ENCODE results near the gene SYCN.

The SYCN gene

GRCh38 chr19:39169143-39169810 lies 34.8 kb downstream of the SYCN start:
- DNase-seq: no peak

DNA sequence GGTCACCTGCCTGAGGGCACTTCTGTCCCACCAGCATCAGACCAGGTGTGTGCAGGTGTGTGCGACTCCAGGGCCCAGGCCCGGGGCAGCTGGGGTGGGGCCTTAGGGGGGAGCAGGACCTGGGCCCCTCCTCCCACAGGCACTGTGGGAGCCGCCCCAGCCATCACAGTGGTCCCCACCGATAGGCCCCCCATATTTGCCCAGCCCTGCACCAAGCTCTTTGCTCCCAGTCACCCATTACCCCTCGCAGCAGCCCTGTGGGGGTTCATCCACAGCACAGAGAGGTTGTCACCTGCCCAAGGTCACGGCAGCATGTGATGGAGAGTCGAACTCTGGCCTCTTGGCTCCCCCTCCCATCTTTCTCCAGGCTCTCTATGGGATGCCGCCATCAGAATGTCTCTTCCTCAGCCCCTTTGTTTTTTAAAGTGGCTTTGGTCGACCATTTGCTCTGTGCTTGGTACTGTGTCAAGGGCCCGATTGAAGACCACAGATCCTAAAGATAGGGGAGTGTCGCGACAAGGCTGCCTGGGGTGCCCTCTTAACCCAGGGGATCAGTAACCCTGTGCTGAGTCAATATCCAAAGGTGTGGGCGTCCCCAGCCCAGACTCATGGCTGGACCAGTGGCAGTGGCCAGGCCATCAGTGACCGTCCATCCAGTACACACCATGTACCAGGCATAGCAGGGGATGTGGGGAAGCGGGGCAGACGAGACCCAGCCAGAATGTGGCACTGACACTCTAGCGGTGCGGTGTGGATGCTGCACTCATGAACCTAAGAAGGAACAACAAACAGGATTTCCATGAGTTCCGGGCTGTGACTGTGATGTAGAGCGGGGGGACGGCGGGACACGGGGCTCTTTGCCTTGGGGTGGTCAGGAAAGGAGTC lies 35.6 kb downstream of the SYCN start:
- DNase-seq: no peak

DNA sequence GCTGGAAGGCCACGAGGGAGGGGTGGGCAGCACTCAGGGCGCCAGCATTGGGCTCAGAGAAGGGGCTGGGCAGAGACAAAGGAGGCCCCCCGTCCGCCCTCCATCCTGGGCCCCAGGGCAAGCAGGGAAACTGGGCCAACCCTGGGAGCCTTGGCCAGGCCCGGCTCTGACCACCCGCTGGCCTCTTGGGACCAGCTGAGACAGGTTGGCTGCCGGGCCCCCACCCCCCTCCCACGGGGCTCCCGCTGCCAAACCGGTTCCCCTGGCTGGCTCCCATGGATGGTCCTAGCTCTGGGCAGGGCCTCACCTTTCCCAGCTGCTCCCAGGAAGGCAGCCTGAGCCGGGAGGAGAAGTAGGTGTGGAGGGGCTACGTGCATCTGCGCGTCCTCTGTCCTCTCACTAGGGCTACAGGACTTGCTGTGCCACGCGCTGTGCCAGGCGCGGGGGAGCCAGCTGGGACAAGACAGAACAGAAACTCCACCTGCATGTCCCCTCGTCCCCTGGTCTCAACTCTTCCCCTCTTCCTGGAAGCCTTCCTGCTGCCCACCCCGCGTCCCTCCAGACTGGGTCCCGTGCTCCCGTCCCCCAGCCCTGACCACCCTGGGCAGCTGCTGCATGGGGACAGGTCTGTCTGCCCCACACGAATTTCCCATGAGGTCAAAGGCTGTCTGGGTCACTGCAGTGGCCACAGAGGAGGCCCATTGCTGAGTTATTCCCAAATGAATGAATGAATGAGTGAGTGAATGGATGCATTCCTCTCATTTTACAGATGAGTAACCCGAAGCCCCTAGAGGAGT lies 36.4 kb downstream of the SYCN start:
- DNase-seq: no peak

GRCh38 chr19:39166571-39167391 lies 37.3 kb downstream of the SYCN start:
- DNase-seq: peak; percentile 69

DNA sequence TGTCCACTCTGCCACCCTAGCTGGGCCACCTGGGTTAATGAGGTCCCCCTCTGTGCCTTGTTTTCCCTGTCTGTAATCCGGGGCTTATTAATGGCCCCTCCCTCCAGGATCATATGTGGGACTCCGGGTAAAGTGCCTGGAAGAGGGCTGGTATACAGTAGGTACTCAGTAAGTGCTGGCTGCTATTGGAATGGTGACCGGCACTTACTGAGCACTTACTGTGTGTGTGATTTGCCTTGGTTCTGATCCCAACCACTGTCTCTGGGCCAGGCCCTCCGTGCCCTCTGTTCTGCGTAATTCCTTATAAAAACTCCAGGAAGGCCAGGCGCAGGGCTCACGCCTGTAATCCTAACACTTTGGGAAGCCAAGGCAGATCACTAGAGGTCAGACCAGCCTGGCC lies 38.2 kb downstream of the SYCN start:
- no peak for DNase-seq

- DNase-seq: no peak
Observed at GRCh38 chr19:39164289-39164688, 39.8 kb downstream of the SYCN start.

DNA sequence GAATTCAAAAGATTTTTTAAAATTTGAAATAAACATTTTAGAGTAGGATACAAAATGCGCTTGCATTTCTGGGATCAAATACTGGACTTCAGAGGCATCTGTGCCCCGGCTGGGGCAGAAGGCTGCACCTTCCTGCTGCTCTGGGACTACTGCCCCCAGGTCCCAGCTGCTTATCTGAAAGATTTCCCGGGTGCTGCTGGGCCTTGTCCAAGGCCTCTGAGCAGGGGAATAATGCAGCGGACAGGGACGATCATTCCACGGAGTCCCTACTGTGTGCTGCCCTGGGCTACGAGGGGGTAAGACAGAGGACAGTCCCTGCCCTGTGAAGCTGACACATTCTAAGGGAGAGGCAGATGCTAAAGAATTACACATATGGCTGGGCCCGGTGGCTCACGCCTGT lies 40.4 kb downstream of the SYCN start:
- no peak for DNase-seq

DNA sequence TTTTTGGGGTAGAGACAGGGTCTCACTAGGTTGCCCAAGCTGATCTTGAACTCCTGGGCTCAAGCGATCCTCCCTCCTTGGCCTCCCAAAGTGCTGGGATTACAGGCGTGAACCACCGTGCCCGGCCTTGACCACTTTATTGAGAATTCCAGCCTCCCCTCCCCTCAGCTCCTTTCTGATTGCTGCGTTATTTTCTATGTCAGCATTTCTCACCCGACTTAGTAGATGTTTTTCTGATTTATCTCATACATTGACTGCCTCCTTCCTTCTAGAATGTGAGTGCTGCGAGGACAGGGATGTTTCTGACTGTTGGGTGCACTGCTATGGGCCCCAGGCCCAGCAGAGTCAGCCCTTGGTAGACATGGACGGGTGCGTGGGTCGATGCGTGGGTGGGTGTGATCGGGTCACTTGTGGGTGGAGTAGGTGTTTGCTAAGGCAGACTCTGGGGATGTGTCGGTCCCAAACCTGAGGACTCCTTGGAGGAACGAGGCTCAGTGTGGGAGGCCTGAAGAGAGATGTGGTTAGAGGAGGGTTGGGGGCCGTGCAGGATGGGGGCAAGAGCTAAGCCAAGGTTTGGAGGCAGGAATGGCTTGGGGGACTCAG lies 41.5 kb downstream of the SYCN start:
- DNase-seq: no peak

DNA sequence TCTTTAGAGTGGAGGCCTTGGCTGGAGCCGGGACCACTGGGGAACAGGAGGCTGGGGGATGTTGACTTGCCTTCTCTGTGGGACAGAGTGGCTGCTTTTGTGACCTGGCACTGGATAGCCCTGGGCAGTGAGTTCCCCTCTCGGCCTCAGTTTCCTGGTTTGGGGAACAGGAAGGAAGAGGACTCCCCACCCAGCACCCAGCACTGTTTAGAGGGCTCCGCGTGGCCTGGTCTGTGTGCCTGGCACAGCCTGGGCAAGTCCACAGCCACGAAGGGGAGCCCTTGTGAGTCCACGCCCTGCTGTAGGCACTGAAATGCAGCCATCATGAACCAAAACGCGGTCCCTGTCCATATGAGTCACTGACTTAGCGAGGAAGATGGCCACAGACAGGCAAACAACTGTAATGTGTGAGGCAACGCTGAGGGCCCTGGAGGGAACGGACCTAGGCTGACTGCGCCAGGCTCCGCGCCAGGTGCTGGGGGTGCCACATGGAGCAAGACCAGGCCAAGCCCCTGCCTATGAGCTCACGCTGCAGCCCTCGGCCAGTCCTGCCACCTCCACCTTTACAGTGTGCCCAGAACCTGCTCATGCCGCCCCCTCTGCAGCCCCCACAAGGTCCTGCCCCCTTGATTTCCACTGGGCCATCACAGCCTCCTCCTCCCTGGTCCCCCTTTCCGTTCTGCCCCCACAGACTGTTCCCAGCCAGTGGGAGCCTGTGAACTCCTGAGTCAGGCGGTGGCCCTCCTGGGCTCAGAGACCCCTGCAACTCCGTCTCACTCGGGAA lies 43.0 kb downstream of the SYCN start:
- no peak for DNase-seq

DNA sequence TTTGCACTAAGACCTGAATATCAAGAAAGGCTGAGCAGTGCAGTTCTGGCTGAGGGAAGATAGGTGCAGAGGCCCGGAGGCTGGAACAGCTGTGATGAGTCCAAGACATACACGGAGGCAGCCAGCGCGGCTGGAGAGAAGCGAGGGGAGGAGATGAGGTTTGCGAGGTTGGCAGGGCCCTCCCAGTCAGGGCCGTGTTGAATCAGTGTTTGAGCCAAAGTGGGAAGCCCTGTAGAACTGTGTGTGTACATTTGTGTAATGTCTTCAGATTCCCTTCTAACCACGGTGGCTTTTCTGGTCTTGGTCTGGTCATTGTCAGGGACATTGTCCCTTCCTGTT lies 43.6 kb downstream of the SYCN start:
- DNase-seq: peak; percentile 89

DNA sequence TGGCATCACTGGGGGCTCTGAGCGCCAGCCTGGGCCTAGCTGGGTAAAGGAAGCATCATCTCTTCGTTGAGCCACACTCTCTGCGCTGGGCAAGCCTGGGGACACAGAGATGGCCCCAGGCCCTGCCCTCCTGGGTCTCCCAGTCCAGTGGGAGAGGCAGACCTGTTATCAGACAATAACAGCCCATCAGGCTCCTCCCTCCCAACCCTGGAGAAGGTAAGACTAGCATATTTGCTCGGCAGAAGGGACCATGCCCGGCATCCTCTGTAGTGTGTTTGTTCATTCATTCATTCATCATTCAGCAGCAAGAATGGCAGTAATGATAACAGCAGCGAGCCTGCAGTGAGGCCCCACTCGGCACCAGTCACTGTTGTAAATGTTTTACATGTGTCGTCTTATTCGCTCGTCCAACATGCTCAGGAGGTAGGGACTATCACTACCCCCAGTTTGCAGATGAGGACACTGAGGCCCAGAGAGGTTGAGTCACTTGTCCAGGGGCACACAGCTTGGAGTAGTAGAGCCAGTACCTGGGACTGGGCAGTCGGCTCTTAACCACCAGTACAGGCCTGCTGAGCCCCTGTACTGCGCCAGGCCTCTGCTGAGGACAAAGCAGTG lies 45.3 kb downstream of the SYCN start:
- DNase-seq: no peak

GRCh38 chr19:39157997-39158389 lies 46.1 kb downstream of the SYCN start:
- DNase-seq: no peak

DNA sequence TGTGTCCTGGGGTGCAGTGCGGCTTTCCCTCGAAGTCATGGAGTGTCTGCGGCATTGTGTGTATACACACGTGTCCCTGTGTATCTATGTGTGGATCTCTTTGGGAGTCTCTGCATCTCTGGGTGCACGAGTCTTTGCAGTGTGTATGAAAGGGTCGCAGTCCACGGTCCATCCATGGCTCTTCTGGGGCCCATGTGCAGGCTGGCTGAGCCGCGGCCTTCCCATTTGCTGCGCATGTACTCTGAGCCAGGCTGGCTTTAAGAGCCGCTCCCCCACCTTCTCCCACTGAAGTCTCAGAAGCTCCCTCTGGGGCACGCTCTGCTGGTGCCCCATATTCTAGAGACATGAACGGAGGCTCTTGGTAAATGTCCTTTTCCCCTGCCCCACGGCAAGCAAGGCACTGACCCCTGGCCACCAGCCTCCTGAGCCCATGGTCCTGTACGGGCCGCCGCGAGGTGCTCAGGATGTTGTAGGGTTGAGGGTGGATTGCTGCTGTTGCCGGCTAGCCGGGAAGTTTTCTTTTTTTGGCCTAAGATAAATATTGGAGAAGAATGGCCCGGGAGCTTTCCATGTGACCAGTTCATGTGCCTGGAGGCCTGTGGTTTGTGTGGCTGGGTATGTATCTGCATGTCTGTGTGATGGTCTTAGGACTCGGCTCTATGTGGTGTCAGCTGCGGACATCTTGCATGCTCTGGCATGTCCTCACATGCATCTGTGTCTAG lies 46.6 kb downstream of the SYCN start:
- no peak for DNase-seq

GRCh38 chr19:39156326-39157230 lies 47.5 kb downstream of the SYCN start:
- peak; percentile 74 for DNase-seq

DNA sequence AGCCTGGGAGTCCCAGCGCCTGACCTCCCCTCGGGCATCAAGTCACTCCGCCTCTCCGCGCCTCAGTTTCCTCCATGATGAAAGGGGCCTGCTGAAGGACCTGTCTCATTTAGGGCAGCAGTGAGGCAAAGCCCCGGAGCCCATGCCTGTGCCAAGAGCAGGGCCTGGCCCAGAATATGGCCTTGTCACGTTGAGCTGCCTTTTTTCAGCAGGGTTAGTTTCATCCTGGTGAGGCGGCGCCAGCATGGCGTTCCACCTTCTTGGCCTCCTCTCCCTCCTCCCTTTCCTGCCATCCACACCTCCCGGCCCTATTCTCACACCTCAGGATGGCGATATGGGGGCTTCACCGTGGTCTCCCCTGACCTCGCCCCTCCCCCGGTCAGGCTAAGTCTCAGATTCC lies 48.3 kb downstream of the SYCN start:
- no peak for DNase-seq

GRCh38 chr19:39155114-39155700 lies 48.9 kb downstream of the SYCN start:
- no peak for DNase-seq

- DNase-seq: no peak
Observed at GRCh38 chr19:39154629-39155100, 49.4 kb downstream of the SYCN start.

DNA sequence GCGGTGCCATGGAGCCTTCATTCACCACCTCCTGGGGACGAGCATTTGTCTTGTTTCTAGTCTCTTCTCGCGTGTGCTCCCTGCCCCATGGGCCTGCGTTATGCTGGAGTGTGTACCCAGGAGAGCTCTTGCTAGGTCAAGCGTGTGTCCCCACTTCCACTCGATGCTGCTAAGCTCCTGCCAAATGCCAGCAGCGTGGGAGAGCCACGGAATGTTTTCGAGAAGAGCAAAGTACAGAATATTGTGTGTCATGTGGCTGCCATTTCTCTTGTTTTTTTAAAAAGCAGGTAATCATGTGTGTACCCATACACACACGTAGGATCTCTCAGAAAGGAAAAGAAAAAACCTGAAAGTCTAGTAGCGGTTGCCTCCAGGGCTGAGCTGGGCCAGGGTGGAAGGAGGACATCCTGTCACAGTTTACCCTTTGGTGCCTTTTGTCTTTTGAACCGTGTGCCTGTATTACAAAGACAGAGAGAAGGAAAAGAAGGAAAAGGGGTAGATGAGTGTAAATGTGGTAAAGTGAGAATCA lies 49.9 kb downstream of the SYCN start:
- DNase-seq: no peak

Measured in femur (tissue), 1 donor.